ENCODE data around the gene IDS.

IDS gene

GRCh38 chrX:149456476-149457245 lies 48.4 kb downstream of the IDS start:
- DNase-seq (ENCODE audit: low spot score) = no peak

GRCh38 chrX:149455934-149456333 lies 49.2 kb downstream of the IDS start:
- DNase-seq (ENCODE audit: low spot score) = no peak

GRCh38 chrX:149453906-149454822 lies 50.9 kb downstream of the IDS start:
- no peak for DNase-seq (ENCODE audit: low spot score)

DNA sequence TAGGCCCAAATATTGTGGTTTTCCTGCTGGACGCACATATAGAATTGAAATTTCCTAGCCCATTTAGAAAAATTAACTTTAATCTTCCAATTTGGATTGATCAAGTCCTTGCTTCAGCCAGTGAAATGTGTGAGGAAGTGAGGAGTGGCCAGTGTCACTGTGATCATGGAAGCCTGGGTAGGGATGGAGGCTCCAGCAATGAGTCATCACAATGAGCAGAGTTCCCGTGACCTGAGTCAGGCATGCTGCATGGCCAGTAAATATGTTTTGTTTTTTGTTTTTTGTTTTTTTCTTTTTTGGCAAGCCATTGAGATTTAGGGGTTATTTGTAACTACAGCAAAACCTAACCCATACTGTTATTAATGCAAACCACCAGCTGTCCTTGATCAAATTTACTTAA lies 52.1 kb downstream of the IDS start:
- peak; percentile 68 for DNase-seq (ENCODE audit: low spot score)

- no peak for DNase-seq (ENCODE audit: low spot score)
Measured at GRCh38 chrX:149433451-149433850, 71.7 kb downstream of the IDS start.

DNA sequence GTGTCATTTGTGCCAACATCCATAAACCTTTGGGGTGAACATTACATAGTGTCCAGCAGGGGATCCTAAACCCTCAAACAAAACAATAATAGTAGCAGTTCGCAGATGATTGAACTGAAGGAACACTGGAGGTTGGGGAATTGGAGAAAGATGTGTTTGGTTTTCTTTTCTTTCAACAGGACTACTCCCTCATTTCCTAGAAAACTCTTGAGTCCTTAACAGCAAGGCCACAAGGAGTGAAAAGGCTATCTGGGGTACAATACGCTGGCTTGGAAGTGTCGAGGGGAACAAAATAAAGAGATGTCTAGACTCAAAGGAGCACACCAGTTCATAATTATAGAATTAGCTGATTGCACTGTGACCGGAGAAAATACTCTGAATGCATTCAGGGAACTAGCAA lies 72.1 kb downstream of the IDS start:
- no peak for DNase-seq (ENCODE audit: low spot score)
